Measurements from ENCODE around the gene CCR4. TPM values are rescaled to one million over a fixed set of nuclear protein-coding genes. Genes with fewer than 3 reads are reported as not detected.

CCR4 gene
- polyA plus RNA-seq, 1 donor (not counting 4 experiments of a cell fraction or from before 2014, with no cell fraction given) = not detected

- Histone ChIP-seq H3K4me1 (ENCODE audit: control insufficient read depth, extremely low read depth, insufficient read depth, low read length) (peaks cover 4% of the 10 kb centered on the region), H3K4me2 (ENCODE audit: control insufficient read depth, extremely low read depth, insufficient read depth, low read depth, low read length) (no peak overlapping the region), H3K4me3 (ENCODE audit: control insufficient read depth in 2 of 3, extremely low read depth in 1 of 3, insufficient read depth in 2 of 3, low read depth in 1 of 3, low read length in 3 of 3) (no peak overlapping the region), H3K9me3 (ENCODE audit: control insufficient read depth, low read depth, low read length) (no peaks in the 10 kb centered on the region), H3K79me2 (ENCODE audit: control insufficient read depth, insufficient read depth, low read length) (no peaks in the 10 kb centered on the region), H2AFZ (ENCODE audit: control insufficient read depth, low read length) (no peak overlapping the region), H3K9me1 (ENCODE audit: control insufficient read depth, extremely low read depth, insufficient read depth, low read length) (no peaks in the 10 kb centered on the region), H3K9ac (ENCODE audit: control insufficient read depth, extremely low read depth, insufficient read depth, low read length) (no peak overlapping the region), H3K27ac (ENCODE audit: control insufficient read depth, insufficient read depth, low read length) (no peak overlapping the region), H4K20me1 (ENCODE audit: control insufficient read depth, extremely low read depth, insufficient read depth, low read length) (no peaks in the 10 kb centered on the region), H3K36me3 (ENCODE audit: control insufficient read depth in 2 of 2, extremely low read depth in 1 of 2, insufficient read depth in 2 of 2, low read length in 2 of 2) (no peaks in the 10 kb centered on the region), H3K27me3 (ENCODE audit: control insufficient read depth, extremely low read depth, insufficient read depth, low read length) (no peaks in the 10 kb centered on the region)
- TF ChIP-seq CTCF (optimal IDR thresholded peaks at IDR 0.05 in 1 of 3, IDR thresholded peaks at IDR 0.05 in 1 of 3, conservative IDR thresholded peaks at IDR 0.05 in 1 of 3; ENCODE audit: extremely low read depth in 1 of 3, insufficient read depth in 2 of 3, low read length in 3 of 3) (no peak), EZH2 (IDR thresholded peaks at IDR 0.05; ENCODE audit: low read length) (no peak)
- no peak for DNase-seq (ENCODE audit: low read depth, low spot score)
- dilution Hi-C loops (cut with MboI; ENCODE audit: extremely low pct_ligation_motif_present, low sequenced_read_pairs) = no loop called here
- FAIRE-seq = no peak
Observed at GRCh38 chr3:32948625-32949445, 2.6 kb upstream of the CCR4 start.

- no peak for DNase-seq (ENCODE audit: low read depth, low spot score)
- no peaks in the 10 kb centered on the region for H3K9me1 ChIP-seq (ENCODE audit: control insufficient read depth, extremely low read depth, insufficient read depth, low read length)
- no peak overlapping the region for H2AFZ ChIP-seq (ENCODE audit: control insufficient read depth, low read length)
- no peaks in the 10 kb centered on the region for H3K9me3 ChIP-seq (ENCODE audit: control insufficient read depth, low read depth, low read length)
- no peaks in the 10 kb centered on the region for H4K20me1 ChIP-seq (ENCODE audit: control insufficient read depth, extremely low read depth, insufficient read depth, low read length)
- no peak overlapping the region for H3K9ac ChIP-seq (ENCODE audit: control insufficient read depth, extremely low read depth, insufficient read depth, low read length)
- H3K36me3 ChIP-seq (ENCODE audit: control insufficient read depth in 2 of 2, extremely low read depth in 1 of 2, insufficient read depth in 2 of 2, low read length in 2 of 2) = no peaks in the 10 kb centered on the region
- dilution Hi-C loops (cut with MboI; ENCODE audit: extremely low pct_ligation_motif_present, low sequenced_read_pairs) = no loop called here
- FAIRE-seq = no peak
- H3K27ac ChIP-seq (ENCODE audit: control insufficient read depth, insufficient read depth, low read length) = no peak overlapping the region
- H3K79me2 ChIP-seq (ENCODE audit: control insufficient read depth, insufficient read depth, low read length) = no peaks in the 10 kb centered on the region
- H3K4me2 ChIP-seq (ENCODE audit: control insufficient read depth, extremely low read depth, insufficient read depth, low read depth, low read length) = no peak overlapping the region
- TF ChIP-seq EZH2 (IDR thresholded peaks at IDR 0.05; ENCODE audit: low read length) (no peak), CTCF (optimal IDR thresholded peaks at IDR 0.05 in 1 of 3, IDR thresholded peaks at IDR 0.05 in 1 of 3, conservative IDR thresholded peaks at IDR 0.05 in 1 of 3; ENCODE audit: extremely low read depth in 1 of 3, insufficient read depth in 2 of 3, low read length in 3 of 3) (no peak)
- peaks cover 6% of the 10 kb centered on the region for H3K4me1 ChIP-seq (ENCODE audit: control insufficient read depth, extremely low read depth, insufficient read depth, low read length)
- H3K4me3 ChIP-seq (ENCODE audit: control insufficient read depth in 2 of 3, extremely low read depth in 1 of 3, insufficient read depth in 2 of 3, low read depth in 1 of 3, low read length in 3 of 3) = no peak overlapping the region
- H3K27me3 ChIP-seq (ENCODE audit: control insufficient read depth, extremely low read depth, insufficient read depth, low read length) = no peaks in the 10 kb centered on the region
Observed at GRCh38 chr3:32950516-32950915, 928 bp upstream of the CCR4 start.

Data from keratinocyte (primary cell).